Neuronal stem cell (in vitro differentiated cells): ENCODE measurements around the gene RANBP17.
"Not testable (repeated sequence)": the region's sequence is repeated elsewhere in the genome, so short reads cannot be mapped to it uniquely, and the experiment has no call there.

Experiments used
- DNase-seq: peaks from one replicate; pipeline ENCODE4 v3.0.0-alpha.2; 2013; ENCODE audit warnings: low spot score
- H2AFZ ChIP-seq: one replicate; pipeline ENCODE4 v1.6.1; 2013; ENCODE audit warnings: mild to moderate bottlenecking, low read length, inconsistent platforms
- H2AK5ac ChIP-seq: 2 replicates; pipeline ENCODE4 v1.6.1; 2013; ENCODE audit warnings: low read depth, mild to moderate bottlenecking, inconsistent platforms, low read length, moderate library complexity, mixed read lengths
- H2BK120ac ChIP-seq: 2 replicates; pipeline ENCODE4 v1.6.1; 2013; ENCODE audit warnings: low read depth, mild to moderate bottlenecking, inconsistent platforms, low read length, moderate library complexity, mixed read lengths
- H2BK12ac ChIP-seq: one replicate; pipeline ENCODE4 v1.6.1; 2013; ENCODE audit warnings: low read length, inconsistent platforms
- H2BK15ac ChIP-seq: 2 replicates; pipeline ENCODE4 v1.6.1; 2013; ENCODE audit warnings: mild to moderate bottlenecking, low read length, inconsistent platforms, mixed read lengths
- H2BK5ac ChIP-seq: one replicate; pipeline ENCODE4 v1.6.1; 2013; ENCODE audit warnings: inconsistent platforms, mild to moderate bottlenecking, low read length, moderate library complexity
- H3K14ac ChIP-seq: one replicate; pipeline ENCODE4 v1.6.1; 2013; ENCODE audit warnings: low read length, inconsistent platforms
- H3K18ac ChIP-seq: 2 replicates; pipeline ENCODE4 v1.6.1; 2013; ENCODE audit warnings: low read length, inconsistent platforms
- H3K23ac ChIP-seq: 2 replicates; pipeline ENCODE4 v1.6.1; 2013; ENCODE audit warnings: low read depth, mild to moderate bottlenecking, mixed read lengths, low read length, inconsistent platforms; ENCODE audit not compliant: poor library complexity
- H3K27ac ChIP-seq: replicated peaks from 3 replicates; pipeline ENCODE4 v1.5.1; 2013; ENCODE audit warnings: low read length, inconsistent platforms
- H3K27me3 ChIP-seq, 3 experiments: 2 replicates each; pipeline ENCODE4 v1.6.1; 2013; ENCODE audit warnings: low read length in 3 of 3, mild to moderate bottlenecking in 2 of 3, inconsistent platforms in 1 of 3, low read depth in 1 of 3, mixed read lengths in 1 of 3, moderate library complexity in 1 of 3; ENCODE audit not compliant: control insufficient read depth in 3 of 3, insufficient read depth in 3 of 3
- H3K36me3 ChIP-seq, 2 donors: replicated peaks in 1 of 2; 2 replicates each; pipeline ENCODE4 v1.6.1; 2013; ENCODE audit warnings: low read length in 2 of 2; ENCODE audit not compliant: control insufficient read depth in 2 of 2, insufficient read depth in 2 of 2
- H3K4ac ChIP-seq: 2 replicates; pipeline ENCODE4 v1.6.1; 2013; ENCODE audit warnings: inconsistent platforms, mild to moderate bottlenecking, low read length, moderate library complexity
- H3K4me1 ChIP-seq, 2 donors: 1 replicate in 1 of 2; 2 replicates in 1 of 2; pipeline ENCODE4 v1.6.1; 2013; ENCODE audit warnings: low read length in 2 of 2, low read depth in 1 of 2; ENCODE audit not compliant: control insufficient read depth in 2 of 2, insufficient read depth in 1 of 2
- H3K4me2 ChIP-seq: one replicate; pipeline ENCODE4 v1.6.1; 2013; ENCODE audit warnings: mild to moderate bottlenecking, low read length, inconsistent platforms; ENCODE audit not compliant: insufficient read depth, poor library complexity, severe bottlenecking
- H3K4me3 ChIP-seq, 2 donors: 2 replicates each; pipeline ENCODE4 v1.5.1; 2013; ENCODE audit warnings: low read length in 2 of 2, mild to moderate bottlenecking in 2 of 2, inconsistent platforms in 1 of 2, moderate library complexity in 1 of 2
- H3K79me1 ChIP-seq: one replicate; pipeline ENCODE4 v1.6.1; 2013; ENCODE audit warnings: low read depth, mild to moderate bottlenecking, inconsistent platforms, low read length, moderate library complexity
- H3K9ac ChIP-seq: one replicate; pipeline ENCODE4 v1.6.1; 2013; ENCODE audit warnings: mild to moderate bottlenecking, low read depth, low read length, inconsistent platforms; ENCODE audit not compliant: poor library complexity
- H3K9me3 ChIP-seq, 2 donors: replicated peaks in 1 of 2; 2 replicates each; pipeline versions ENCODE3 to v1.6.1; 2013; ENCODE audit warnings: low read length in 2 of 2, mild to moderate bottlenecking in 2 of 2, inconsistent platforms in 1 of 2, low read depth in 1 of 2, mixed read lengths in 1 of 2, moderate library complexity in 1 of 2; ENCODE audit not compliant: control insufficient read depth in 2 of 2, insufficient read depth in 1 of 2
- H4K8ac ChIP-seq: one replicate; pipeline ENCODE4 v1.6.1; 2013; ENCODE audit warnings: low read depth, mild to moderate bottlenecking, inconsistent platforms, low read length, moderate library complexity
- H4K91ac ChIP-seq: one replicate; pipeline ENCODE4 v1.6.1; 2013; ENCODE audit warnings: low read length, low read depth, mild to moderate bottlenecking, inconsistent platforms; ENCODE audit not compliant: poor library complexity
- WGBS, 2 donors: extraction: QIAGEN DNeasy Blood & Tissue Kit; methylation state at CpG; one replicate each; pipeline ENCODE4 v1.1.7; 2013; ENCODE audit warnings: missing lambda C conversion rate in 2 of 2, mixed read lengths in 1 of 2; ENCODE audit not compliant: insufficient read length in 2 of 2, insufficient replicate concordance in 1 of 2; ENCODE audit errors: extremely low coverage in 2 of 2; 5-methylcytosine and 5-hydroxymethylcytosine counted together

Gene RANBP17

DNA sequence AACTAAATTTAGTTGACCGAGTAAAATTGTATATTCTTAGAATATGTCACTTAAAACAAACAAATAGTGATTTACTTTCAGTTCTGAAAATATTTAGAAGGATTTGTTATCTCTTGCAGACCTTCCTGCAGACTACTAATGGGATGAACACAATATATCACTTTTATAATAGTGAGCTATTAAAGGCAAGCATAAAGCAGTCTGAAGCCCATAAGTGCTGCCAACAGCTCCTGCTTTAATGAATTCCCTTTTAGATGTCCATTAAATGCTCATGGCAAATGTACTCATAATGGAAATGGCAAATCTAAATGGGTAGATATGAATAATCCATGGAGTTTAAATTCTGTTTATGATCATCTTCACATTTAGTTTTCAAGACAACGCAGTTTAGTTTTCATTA lies 170.2 kb downstream of the RANBP17 start:
- Histone ChIP-seq H3K79me1 (no peaks in the 10 kb centered on the region), H2BK120ac (no peak overlapping the region)

DNA sequence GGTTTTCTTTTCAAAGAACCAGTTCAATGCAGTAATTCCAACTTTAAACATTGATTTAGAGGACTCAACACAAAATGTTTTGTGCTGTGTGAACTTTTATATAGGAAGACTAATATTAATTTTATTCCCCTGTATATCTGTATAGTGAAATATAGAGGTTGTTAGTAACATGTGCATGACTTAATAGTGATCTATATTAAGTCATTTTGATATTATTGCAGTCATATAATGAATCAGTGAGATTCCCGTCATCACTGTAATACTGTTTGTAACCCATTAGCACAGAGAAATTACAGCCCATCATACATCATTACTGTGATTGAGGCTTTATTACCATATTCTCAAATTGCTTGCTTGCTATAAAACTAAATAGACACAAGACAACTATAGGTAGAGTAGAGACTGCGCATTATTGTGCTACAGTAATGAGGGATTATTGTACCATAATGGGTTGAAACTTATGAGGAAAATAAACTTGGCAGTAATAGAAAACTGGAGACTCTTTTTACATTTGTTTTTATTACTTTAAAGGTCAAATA lies 170.7 kb downstream of the RANBP17 start:
- WGBS, 2 donors: no CpG with 5 or more reads among the region's 2 CpGs
- H2AK5ac ChIP-seq: no peak overlapping the region
- DNase-seq: no peak
- no peak overlapping the region for H3K23ac ChIP-seq
- no peak overlapping the region for H4K8ac ChIP-seq
- no peak overlapping the region for H2BK5ac ChIP-seq
- no peak overlapping the region for H2BK15ac ChIP-seq
- no peaks in the 10 kb centered on the region for H3K79me1 ChIP-seq
- H2BK12ac ChIP-seq: no peak overlapping the region
- no peak overlapping the region for H3K9ac ChIP-seq
- no peak overlapping the region for H3K14ac ChIP-seq
- peaks cover 1 to 6% of the 10 kb centered on the region in 2 donors for H3K36me3 ChIP-seq
- H3K9me3 ChIP-seq: no peaks in the 10 kb centered on the region
- no peak overlapping the region for H3K4me3 ChIP-seq
- H3K27me3 ChIP-seq: no peaks in the 10 kb centered on the region
- H3K4ac ChIP-seq: no peak overlapping the region
- H2BK120ac ChIP-seq: no peak overlapping the region
- no peaks in the 10 kb centered on the region for H3K4me1 ChIP-seq
- no peak overlapping the region for H3K18ac ChIP-seq
- H2AFZ ChIP-seq: no peak overlapping the region
- no peak overlapping the region for H3K27ac ChIP-seq
- no peak overlapping the region for H4K91ac ChIP-seq
- H3K4me2 ChIP-seq: no peak overlapping the region

More for the DNA sequence above, 170.2 kb downstream of the RANBP17 start:
- no peak overlapping the region for H3K18ac ChIP-seq
- no peak overlapping the region for H3K4ac ChIP-seq
- H3K23ac ChIP-seq: no peak overlapping the region
- H2BK5ac ChIP-seq: no peak overlapping the region
- H3K9ac ChIP-seq: no peak overlapping the region
- H3K14ac ChIP-seq: no peak overlapping the region
- H3K4me2 ChIP-seq: no peak overlapping the region
- H3K27me3 ChIP-seq: no peaks in the 10 kb centered on the region
- no peak overlapping the region for H2BK12ac ChIP-seq
- H3K9me3 ChIP-seq: no peaks in the 10 kb centered on the region
- no peak overlapping the region for H3K4me3 ChIP-seq
- H2AK5ac ChIP-seq: no peak overlapping the region
- DNase-seq: no peak
- no CpG with 5 or more reads among the region's 2 CpGs for WGBS, 2 donors
- H2BK15ac ChIP-seq: no peak overlapping the region
- H4K91ac ChIP-seq: no peak overlapping the region
- H4K8ac ChIP-seq: no peak overlapping the region
- H3K36me3 ChIP-seq: peaks cover 1 to 6% of the 10 kb centered on the region in 2 donors
- no peak overlapping the region for H2AFZ ChIP-seq
- no peaks in the 10 kb centered on the region for H3K4me1 ChIP-seq
- H3K27ac ChIP-seq: no peak overlapping the region

DNA sequence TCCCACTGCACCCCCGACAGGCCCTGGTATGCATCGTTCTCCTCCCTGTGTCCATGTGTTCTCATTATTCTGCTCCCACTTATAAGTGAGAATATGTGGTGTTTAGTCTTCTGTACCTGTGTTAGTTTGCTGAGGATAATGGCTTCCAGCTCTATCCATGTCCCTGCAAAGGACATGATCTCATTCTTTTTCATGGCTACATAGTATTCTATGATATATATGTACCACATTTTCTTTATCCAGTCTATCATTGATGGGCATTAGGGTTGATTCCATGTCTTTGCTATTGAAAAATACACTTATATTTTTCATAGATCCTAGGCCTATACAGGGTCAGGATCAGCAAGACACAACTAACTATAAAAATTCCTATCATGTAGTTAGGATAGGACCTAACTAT lies 180.1 kb downstream of the RANBP17 start:
- not testable (repeated sequence) for H3K27me3 ChIP-seq, H2BK12ac ChIP-seq, H3K9me3 ChIP-seq, H3K79me1 ChIP-seq, H3K4me3 ChIP-seq, H3K9ac ChIP-seq, H2AFZ ChIP-seq, H4K8ac ChIP-seq, H3K36me3 ChIP-seq, DNase-seq, H3K18ac ChIP-seq, H2AK5ac ChIP-seq, H3K23ac ChIP-seq, H3K4me2 ChIP-seq, H3K4ac ChIP-seq, H3K4me1 ChIP-seq, H3K27ac ChIP-seq, H2BK15ac ChIP-seq, H2BK120ac ChIP-seq, H4K91ac ChIP-seq, H3K14ac ChIP-seq, H2BK5ac ChIP-seq
- no CpG with 5 or more reads among the region's 2 CpGs for WGBS, 2 donors

DNA sequence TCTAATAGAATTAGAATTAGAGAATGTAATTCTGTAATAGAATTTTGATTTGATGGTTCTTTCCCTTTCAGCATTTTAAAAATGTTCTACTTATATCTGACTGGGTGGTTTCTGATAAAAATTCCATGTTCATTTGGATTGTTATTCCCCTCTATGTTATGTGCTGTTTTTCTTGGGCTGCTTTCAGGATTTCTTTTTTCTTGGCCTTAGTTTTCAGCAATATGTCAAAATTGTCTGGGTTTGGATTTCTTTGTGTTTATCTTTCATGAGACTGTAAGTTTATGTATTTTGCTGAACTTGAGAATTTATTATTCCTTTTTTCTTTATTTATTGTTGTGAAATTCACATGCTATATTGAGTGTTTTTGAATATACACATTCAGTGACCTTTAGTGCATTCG lies 189.1 kb downstream of the RANBP17 start:
- Histone ChIP-seq H2AFZ (no peak overlapping the region), H3K9me3 (peaks cover 6 to 17% of the 10 kb centered on the region in 2 donors), H3K27me3 (no peaks in the 10 kb centered on the region), H2BK12ac (no peak overlapping the region), H3K4me3 (no peak overlapping the region), H3K36me3 (peaks cover 0 to 3% of the 10 kb centered on the region in 2 donors), H2BK5ac (no peak overlapping the region), H2BK15ac (no peak overlapping the region), H3K4me2 (no peak overlapping the region), H3K14ac (no peak overlapping the region), H3K23ac (no peak overlapping the region), H2AK5ac (no peak overlapping the region), H4K91ac (no peak overlapping the region), H4K8ac (no peak overlapping the region), H3K4me1 (no peaks in the 10 kb centered on the region), H2BK120ac (no peak overlapping the region), H3K18ac (no peak overlapping the region), H3K4ac (no peak overlapping the region), H3K27ac (no peak overlapping the region), H3K79me1 (no peaks in the 10 kb centered on the region), H3K9ac (no peak overlapping the region)
- no CpG with 5 or more reads among the region's 1 CpG for WGBS, 2 donors
- no peak for DNase-seq
